A673 (cell line): ENCODE measurements around the gene IER5.

Experiments used
- CTCF ChIP-seq: fragments of 300-800, 200-600 bp; sonication (generic); conservative IDR thresholded peaks from 2 replicates; pipeline ENCODE4 v1.5.1; 2017; ENCODE audit warnings: low read depth, mild to moderate bottlenecking, antibody characterized with exemption, low read length, moderate library complexity, mixed read lengths
- EZH2 ChIP-seq: fragments of 200-600 bp; sonication (generic); IDR thresholded peaks from 2 replicates; pipeline ENCODE4 v1.6.1; 2017; ENCODE audit warnings: borderline replicate concordance, low read depth, mild to moderate bottlenecking, mixed read lengths, antibody characterized with exemption, low read length; ENCODE audit not compliant: poor library complexity, severe bottlenecking

DNA sequence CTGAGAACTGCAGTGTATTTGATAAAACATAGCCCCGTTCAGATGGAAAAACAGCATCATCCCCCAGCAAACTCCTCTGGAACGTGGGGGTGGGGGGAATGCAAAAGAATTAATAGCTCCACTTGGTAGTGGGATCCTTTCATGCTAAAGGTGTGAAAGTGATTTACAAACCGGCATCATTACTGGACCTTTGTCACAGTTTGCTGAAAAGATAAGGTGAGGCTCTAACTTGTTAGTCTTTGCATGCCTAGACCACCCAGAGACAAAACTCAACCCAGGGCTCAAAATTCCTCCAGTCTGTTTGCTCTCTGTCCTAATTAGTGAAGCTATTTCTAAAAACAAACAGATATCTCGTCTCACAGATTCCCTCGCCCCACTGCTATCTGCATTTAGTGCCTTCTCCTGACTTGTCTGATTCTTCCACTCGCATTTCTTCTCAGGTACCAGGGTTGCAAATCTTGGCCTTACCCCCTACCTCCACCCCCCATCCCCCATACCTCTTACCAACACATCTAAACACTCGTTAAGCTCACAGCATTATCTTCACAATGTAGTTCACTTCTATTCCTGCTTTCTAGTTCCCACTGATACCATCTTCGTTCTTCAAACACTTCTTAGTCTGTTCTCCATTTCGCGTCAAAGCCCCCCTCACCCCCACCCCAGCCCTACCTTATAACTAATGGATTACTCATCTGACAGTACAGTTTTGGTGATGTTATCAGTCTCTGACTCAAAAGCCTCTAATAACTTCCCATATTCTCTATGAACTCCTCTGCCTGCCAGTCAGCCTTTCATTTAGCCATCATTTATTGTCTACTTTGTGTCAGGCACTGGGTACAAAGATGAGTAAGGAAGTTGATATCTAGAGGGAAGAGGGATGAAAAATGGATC, 11.8 kb downstream of the IER5 start:
- TF ChIP-seq CTCF (no peak), EZH2 (no peak)
